GM08714 (cell line): ENCODE measurements around the gene SCCPDH.
"Not testable (repeated sequence)": the region's sequence is repeated elsewhere in the genome, so short reads cannot be mapped to it uniquely, and the experiment has no call there.

ENCODE experiments used
- H3K4me3 ChIP-seq: fragments of 200-500 bp; sonication (Bioruptor generic); 2 replicates; pipeline ENCODE4 v1.5.1; 2014; ENCODE audit warnings: mild to moderate bottlenecking, low read length, inconsistent platforms
- ZNF274 ChIP-seq: IDR thresholded peaks from 2 replicates; pipeline ENCODE4 v1.6.1; 2012; ENCODE audit warnings: mild to moderate bottlenecking, low read depth, low read length

The SCCPDH gene

DNA sequence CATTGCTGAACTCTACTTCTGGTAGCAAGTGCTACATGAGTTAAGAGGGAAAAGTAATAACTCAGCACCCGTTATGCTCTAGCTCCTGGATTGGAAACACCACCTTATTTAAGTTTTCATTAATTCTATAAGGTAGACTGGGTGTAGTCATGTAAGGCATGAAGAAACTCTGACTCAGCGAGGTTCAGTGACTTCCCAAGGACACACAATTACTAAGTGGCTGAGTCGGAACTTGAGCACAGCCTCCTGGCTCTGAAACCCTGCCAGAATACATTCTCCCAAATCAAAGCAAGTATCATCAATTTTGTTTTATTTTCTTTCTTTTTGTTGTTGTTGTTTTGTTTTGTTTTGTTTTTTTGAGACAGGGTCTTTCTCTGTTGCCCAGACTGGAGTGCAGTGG, 29.1 kb upstream of the SCCPDH start:
- H3K4me3 ChIP-seq, result no peak overlapping the region
- no peak for TF ChIP-seq ZNF274

DNA sequence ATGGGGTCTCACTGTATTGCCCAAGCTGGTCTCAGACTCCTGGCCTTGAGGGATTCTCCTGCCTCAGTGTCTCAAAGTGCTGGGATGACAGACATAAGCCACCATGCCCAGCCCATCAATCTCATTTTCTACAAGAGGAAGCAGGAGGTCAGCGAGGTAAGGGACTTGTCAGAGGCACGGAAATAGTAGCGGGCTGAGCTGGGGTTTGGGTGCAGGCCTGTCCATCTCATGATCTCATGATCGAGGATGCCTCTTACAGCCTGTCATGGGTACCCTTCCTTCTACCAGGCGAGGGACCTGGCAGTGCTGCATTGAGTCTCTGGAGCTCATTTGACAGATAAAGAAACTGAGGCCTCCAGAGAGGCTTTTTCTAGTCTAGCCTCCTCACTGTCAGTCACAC, 28.5 kb upstream of the SCCPDH start:
- no peak overlapping the region for H3K4me3 ChIP-seq
- no peak for TF ChIP-seq ZNF274

DNA sequence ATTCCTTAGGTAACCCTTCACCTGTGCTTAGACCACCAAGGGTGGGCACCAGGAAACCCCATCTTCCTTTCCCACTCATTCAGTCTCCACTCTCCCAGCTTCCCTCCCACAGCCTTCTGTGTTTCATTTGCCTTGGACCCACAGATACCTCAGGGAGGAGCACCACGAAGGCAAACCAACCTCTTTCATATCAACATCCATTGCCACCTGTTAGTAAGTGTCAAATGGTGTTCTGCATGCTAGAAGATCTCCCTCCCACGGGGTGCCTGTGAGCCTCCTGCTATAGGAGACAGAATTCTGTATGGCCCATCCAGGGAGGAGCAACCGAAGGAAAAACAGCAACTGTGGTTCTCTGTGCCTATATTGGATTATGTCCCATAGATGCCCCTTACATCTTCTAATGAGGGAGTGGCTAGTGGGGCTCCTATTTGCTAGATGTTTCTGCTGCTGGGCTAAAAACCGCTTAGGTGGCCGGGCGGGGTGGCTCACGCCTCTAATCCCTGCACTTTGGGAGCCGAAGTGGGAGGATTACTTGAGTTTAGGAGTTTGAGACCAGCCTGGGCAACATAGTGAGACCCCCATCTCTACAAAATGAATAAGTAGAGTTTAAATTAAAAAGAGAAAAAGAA, 25.6 kb upstream of the SCCPDH start:
- no peak overlapping the region; the same call in 1 of the 2 replicates for H3K4me3 ChIP-seq
- no peak for TF ChIP-seq ZNF274

DNA sequence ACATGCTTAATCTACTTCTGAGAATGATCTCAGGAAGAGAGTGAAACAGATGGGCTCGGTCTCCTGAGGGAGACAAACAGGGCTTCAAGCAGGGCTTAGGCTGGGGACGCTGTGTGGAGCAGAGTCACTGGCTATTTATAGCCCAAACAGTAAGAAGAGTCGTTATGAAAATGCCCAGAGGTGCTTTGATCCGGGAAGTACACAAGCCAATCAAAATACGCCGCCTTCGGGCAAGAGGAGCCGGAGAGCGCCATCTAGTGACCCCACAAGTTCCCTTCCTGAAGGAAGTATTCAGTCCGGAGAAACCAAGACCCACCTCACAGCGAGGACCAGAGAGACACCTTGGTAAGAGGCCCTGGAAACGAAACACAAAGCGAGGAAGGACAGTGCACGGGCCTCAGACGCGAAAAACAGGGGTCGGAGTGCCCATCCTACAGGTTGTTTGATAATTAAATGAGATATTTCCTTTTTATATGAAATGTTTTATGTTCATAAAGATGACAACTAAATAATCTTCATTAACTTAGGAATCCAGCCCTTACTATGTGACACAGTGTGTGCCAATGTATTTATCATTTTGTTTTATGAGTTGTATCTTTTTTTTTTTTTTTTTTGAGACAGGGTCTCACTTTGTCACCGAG, 25.0 kb upstream of the SCCPDH start:
- TF ChIP-seq ZNF274, result no peak
- H3K4me3 ChIP-seq, result no peak overlapping the region; the same call in 1 of the 2 replicates

DNA sequence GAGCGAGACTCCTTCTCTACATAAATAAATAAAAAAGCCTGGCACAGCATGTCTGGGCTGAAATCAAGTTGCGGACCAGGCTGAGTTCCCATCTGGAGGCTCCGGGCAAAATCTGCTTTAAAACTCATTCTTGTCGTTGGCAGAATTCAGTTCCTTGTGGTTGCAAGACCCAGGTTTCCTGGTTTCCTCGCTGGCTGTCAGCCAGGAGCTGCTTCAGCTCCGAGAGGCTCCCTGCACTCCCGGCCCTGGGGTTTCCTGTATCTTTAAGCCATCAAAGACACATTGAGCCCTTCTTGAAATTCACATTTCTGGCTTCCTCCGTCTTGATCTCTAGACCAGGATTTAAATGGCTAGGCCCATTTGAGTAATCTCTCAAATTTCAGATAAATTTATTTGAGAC, 20.6 kb upstream of the SCCPDH start:
- no peak overlapping the region for H3K4me3 ChIP-seq
- TF ChIP-seq ZNF274, result no peak

DNA sequence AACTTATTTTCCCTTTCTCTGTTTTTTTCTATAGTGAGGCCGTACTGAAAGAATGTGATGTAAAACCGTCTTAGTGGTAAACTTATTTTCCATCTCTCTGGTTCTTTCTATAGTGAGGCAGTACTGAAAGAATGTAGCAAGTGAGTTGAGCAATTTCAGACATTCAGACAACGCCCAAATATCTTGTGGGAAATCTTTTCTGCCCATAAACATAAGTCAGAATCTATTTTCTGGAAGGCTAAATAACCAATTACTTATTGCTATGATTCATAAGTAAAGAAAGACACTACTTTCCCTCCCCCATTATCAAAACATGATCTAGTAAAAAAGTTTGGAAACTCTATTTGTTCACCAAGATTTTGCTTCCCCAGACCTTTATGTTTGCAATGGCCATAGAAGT, 18.8 kb upstream of the SCCPDH start:
- no peak for TF ChIP-seq ZNF274
- H3K4me3 ChIP-seq, result no peak overlapping the region

DNA sequence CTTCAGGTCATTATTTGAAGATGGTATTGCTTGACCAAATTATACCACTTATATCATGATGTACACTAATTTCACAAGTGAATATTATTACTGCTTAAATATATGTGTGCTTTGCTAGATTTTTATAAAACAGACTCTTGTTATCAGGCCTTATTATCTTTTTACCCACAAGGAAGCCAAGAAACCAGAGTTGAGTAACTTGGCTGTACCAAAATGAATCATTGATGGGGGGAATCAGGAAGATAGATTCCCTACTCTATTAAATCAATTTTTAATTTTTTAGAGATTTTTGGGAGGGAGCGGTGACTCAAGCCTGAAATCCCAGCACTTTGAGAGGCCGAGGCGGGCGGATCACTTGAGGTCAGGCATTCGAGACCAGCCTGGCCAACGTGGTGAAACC, 16.0 kb upstream of the SCCPDH start:
- no peak for TF ChIP-seq ZNF274
- no peak overlapping the region for H3K4me3 ChIP-seq

DNA sequence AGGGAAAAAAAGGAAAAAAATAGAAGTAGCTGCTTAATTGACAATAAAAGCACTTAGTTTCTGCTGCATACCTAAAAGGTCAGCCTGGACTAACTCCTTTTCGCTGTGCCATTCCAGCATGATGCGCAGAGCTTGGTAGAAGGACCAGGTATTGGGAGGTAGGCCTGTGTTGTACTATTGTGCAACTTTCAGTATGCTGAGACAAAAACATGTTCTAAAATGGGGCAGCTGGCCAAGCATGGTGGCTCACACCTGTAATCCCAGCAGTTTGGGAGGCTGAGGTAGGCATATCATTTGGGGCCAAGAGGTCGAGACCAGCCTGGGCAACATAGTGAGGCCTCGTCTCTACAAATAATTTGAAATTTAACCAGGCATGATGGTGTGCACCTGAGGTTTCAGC, 15.0 kb upstream of the SCCPDH start:
- H3K4me3 ChIP-seq, result no peak overlapping the region
- no peak for TF ChIP-seq ZNF274

DNA sequence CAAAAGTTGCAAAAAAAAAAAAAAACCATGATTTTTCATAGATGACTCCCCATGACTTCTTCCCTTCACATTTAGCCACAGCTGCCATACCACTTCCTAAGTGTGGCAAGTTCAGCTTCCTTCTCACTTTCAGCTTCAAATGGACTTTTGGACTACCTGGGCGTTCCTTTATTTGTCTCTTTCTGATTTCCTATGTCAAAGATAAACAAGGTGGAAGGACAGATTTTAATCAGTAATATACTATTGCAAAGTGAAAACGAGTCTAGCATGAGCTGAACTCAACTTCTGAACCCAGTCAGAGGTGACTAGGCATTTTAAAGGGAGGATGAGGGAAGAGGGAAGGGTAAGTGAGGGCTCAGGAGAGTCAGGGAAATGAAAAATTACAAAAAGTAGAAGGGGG, 14.4 kb upstream of the SCCPDH start:
- no peak for TF ChIP-seq ZNF274
- no peak overlapping the region for H3K4me3 ChIP-seq

DNA sequence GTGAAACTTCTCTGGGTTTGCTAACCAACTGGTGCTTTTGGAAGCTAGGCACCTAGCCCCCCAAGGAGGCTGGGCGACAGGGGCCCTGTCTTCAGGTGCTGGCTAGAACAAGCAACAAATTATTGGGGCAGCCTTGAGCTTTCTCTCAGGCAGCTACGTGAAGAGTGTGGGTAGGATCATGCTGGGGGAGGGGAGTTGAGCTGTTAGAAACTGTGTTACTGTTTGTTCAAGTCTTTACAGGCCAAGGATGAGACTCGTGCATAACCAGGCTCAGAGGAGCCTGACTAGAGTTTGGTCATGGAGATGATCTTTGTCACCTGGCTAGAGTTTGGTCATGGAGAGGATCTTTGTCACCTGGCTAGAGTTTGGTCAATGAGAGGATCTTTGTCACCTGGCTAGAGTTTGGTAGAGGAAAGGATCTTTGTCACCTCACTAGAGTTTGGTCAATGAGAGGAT, 12.6 kb upstream of the SCCPDH start:
- H3K4me3 ChIP-seq, result no peak overlapping the region
- TF ChIP-seq ZNF274, result no peak

DNA sequence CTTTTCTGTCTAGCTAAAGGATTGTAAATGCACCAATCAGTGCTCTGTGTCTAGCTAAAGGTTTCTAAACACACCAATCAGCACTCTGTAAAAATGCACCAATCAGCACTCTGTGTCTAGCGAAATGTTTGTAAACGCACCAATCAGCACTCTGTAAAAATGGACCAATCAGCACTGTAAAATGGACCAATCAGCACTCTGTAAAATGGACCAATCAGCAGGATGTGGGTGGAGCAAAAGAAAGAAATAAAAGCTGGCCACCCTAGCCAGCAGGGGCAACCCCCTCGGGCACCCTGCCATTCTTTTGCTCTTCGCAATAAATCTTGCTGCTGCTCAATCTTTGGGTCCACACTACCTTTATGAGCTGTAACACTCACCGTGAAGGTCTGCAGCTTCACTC, 11.8 kb upstream of the SCCPDH start:
- not testable (repeated sequence) for H3K4me3 ChIP-seq

DNA sequence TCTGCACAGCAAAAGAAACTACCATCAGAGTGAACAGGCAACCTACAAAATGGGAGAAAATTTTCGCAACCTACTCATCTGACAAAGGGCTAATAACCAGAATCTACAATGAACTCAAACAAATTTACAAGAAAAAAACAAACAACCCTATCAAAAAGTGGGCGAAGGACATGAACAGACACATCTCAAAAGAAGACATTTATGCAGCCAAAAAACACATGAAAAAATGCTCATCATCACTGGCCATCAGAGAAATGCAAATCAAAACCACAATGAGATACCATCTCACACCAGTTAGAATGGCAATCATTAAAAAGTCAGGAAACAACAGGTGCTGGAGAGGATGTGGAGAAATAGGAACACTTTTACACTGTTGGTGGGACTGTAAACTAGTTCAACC, 4.8 kb upstream of the SCCPDH start:
- not testable (repeated sequence) for H3K4me3 ChIP-seq

DNA sequence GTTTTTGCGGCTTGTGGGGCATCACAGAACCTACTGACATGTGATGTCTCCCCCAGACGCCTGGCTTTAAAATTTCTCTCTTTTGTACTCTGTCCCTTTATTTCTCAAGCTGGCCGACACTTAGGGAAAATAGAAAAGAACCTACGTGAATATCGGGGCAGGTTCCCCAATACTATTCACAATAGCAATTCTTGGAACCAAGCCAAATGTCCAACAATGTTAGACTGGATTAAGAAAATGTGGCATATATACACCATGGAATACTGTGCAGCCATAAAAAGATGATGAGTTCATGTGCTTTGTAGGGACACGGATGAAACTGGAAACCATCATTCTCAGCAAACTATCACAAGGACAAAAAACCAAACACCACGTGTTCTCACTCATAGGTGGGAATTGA, 3.4 kb upstream of the SCCPDH start:
- not testable (repeated sequence) for H3K4me3 ChIP-seq

DNA sequence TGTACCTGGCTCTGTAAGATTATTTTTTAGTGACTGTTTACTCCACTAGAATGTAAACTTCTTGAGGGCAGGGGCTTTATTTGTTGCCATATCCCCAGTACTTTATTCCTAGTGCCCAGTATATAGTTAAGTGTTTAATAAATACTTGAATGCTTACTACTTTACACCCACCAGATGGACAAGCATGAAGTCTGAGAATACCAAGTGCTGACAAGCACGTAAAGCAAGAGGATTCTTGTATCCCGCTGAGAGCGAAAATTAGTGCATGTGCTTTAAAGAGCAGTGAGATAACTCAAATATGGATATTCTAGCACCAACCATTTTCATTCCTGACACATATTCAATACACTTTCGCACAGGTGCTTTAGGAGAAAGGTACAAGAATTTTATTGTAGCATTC, 1.5 kb upstream of the SCCPDH start:
- no peak for TF ChIP-seq ZNF274
- H3K4me3 ChIP-seq, result no peak overlapping the region

DNA sequence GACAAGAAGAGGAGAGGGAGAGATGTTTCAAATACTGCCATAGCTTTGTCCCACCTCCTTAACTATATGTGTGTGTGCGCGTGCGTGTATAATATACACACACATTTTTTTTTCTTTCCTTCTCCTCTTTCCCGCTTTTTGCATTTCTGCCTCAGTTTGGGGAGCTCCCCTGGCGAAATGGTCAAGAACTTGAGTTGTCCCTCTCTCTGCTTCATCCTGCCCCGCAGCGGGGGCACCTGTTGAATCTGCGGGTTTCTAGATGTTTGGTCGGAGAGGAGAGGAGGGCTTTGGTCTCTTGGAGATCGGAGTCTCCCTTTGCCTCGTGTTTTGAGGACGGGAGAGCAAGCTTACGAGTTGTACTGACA, 504 bp downstream of the SCCPDH start:
- TF ChIP-seq ZNF274, result no peak
- H3K4me3 ChIP-seq, result peak overlapping the region; percentile 69

DNA sequence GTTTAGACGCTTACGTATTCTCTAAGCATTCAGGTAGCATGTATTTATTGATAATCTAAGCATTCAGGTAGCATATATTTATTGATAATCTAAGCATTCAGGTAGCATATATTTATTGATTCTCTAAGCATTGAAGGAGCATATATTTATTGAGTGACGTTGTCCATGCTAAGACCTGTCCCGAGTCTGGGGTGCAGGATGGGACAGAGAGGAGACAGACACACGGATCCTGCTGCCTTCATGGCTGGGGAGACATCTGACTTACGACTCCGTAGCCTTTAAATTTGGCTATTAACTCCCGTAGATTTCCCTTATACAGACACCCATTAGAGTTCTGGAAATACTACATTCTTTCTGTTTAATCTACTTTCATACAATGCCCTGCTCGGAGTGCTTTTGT, 982 bp downstream of the SCCPDH start:
- peak overlapping the region; percentile 69 for H3K4me3 ChIP-seq
- no peak for TF ChIP-seq ZNF274
